Colonic mucosa (tissue), 4 donors: ENCODE data around the gene BLMH. TPM values are rescaled to one million over a fixed set of nuclear protein-coding genes. Genes with fewer than 3 reads are reported as not detected.

Source experiments
- DNase-seq: peaks from one replicate; pipeline ENCODE4 v3.0.0-alpha.2; 2020
- H3K27ac ChIP-seq: fragments of 200-600 bp; one replicate; pipeline ENCODE4 v1.8.0; 2021
- H3K27me3 ChIP-seq: fragments of 200-600 bp; one replicate; pipeline ENCODE4 v1.8.0; 2021
- H3K36me3 ChIP-seq: fragments of 200-600 bp; one replicate; pipeline ENCODE4 v1.8.0; 2021
- H3K4me1 ChIP-seq: fragments of 200-600 bp; one replicate; pipeline ENCODE4 v1.8.0; 2021; ENCODE audit warnings: mild to moderate bottlenecking
- H3K4me3 ChIP-seq: fragments of 200-600 bp; one replicate; pipeline ENCODE4 v1.8.0; 2021
- H3K9ac ChIP-seq, 2 donors: one replicate each; pipeline ENCODE4 v1.7.0; 2013; ENCODE audit warnings: control low read depth in 2 of 2, low read depth in 2 of 2, low read length in 2 of 2
- H3K9me3 ChIP-seq: fragments of 200-600 bp; one replicate; pipeline ENCODE4 v1.8.0; 2021
- CTCF ChIP-seq: fragments of 200-600 bp; IDR thresholded peaks from one replicate; pipeline ENCODE4 v1.8.0; 2022; ENCODE audit warnings: antibody characterized with exemption, mild to moderate bottlenecking
- intact Hi-C: fragments of 100-400 bp; cut with DNase I; formaldehyde crosslinking; loops from one replicate; pipeline ENCODE4 v1.14.1; 2022
- total RNA-seq, 2 donors: library from RNA; stranded (reverse); fragmentation: NEBNext Ultra II Directional in 1 of 2; extraction: Animal tissue kit (Norgen Biotek cat#: 25700) in 1 of 2; gene quantifications; one replicate each; pipeline ENCODE4 v1.2.1, GENCODE V29; 2021
- donor health status: healthy.
- donor health status: DM: no; HTN: no; CAD: no.
- donor health status: DM: no; HTN: no; CAD: no.

The BLMH gene
- total RNA-seq, 2 donors from 2014 or later: 21.8 to 33.7 TPM

- H3K9me3 ChIP-seq: no peaks in the 10 kb centered on the region
- H3K36me3 ChIP-seq: no peaks in the 10 kb centered on the region
- no peak within 1 kb of the TSS for H3K27ac ChIP-seq
- H3K9ac ChIP-seq: peak within 1 kb of the TSS in 1 of 2 donors; percentile 34
- no peak for DNase-seq
- no peak for TF ChIP-seq CTCF
- peaks cover 32% of the 10 kb centered on the region for H3K27me3 ChIP-seq
- peaks cover 11% of the 10 kb centered on the region for H3K4me1 ChIP-seq
- H3K4me3 ChIP-seq: peak within 1 kb of the TSS; percentile 26
- intact Hi-C loops: loop anchor here (10.0 kb wide), 1 partner anchor 111 kb away; no protein-coding TSS in a partner anchor
These were observed 56.1 kb downstream of the BLMH start, which contains the start of gene SLC6A4 for GRCh38 chr17:30235386-30236296. Gene SLC6A4 (minus strand): TSS chr17:30235697. CDS start chr17:30221958, 13,739 bp downstream.

GRCh38 chr17:30234964-30235363 is 56.8 kb downstream of the BLMH start:
- Histone ChIP-seq H3K27ac (no peak overlapping the region), H3K9ac (peak overlapping the region in 1 of 2 donors; percentile 34), H3K9me3 (no peaks in the 10 kb centered on the region), H3K4me1 (peaks cover 11% of the 10 kb centered on the region), H3K36me3 (no peaks in the 10 kb centered on the region), H3K4me3 (peak overlapping the region; percentile 26), H3K27me3 (peaks cover 32% of the 10 kb centered on the region)
- no peak for TF ChIP-seq CTCF
- intact Hi-C loops: loop anchor here (10.0 kb wide), 1 partner anchor 110 kb away; no protein-coding TSS in a partner anchor
- no peak for DNase-seq

- H3K4me3 ChIP-seq: no peak overlapping the region
These were observed 57.4 kb downstream of the BLMH start for GRCh38 chr17:30234296-30234695.

GRCh38 chr17:30232824-30233427 is 58.8 kb downstream of the BLMH start:
- Histone ChIP-seq H3K27me3 (peaks cover 24% of the 10 kb centered on the region), H3K4me3 (no peak overlapping the region), H3K27ac (no peak overlapping the region), H3K9ac (no peak overlapping the region), H3K4me1 (peaks cover 11% of the 10 kb centered on the region), H3K9me3 (no peaks in the 10 kb centered on the region), H3K36me3 (no peaks in the 10 kb centered on the region)
- intact Hi-C loops: loop anchor here (10.0 kb wide), 1 partner anchor 108 kb away; no protein-coding TSS in a partner anchor
- TF ChIP-seq CTCF: no peak
- DNase-seq: no peak

More at GRCh38 chr17:30234296-30234695, 57.4 kb downstream of the BLMH start:
- no peaks in the 10 kb centered on the region for H3K9me3 ChIP-seq
- intact Hi-C loops: loop anchor here (10.0 kb wide), 1 partner anchor 109 kb away; no protein-coding TSS in a partner anchor
- H3K27me3 ChIP-seq: peaks cover 32% of the 10 kb centered on the region
- DNase-seq: no peak
- no peaks in the 10 kb centered on the region for H3K36me3 ChIP-seq
- no peak for TF ChIP-seq CTCF
- H3K9ac ChIP-seq: no peak overlapping the region
- no peak overlapping the region for H3K27ac ChIP-seq
- peaks cover 11% of the 10 kb centered on the region for H3K4me1 ChIP-seq

GRCh38 chr17:30232015-30232823 is 59.5 kb downstream of the BLMH start:
- TF ChIP-seq CTCF: no peak
- DNase-seq: no peak
- Histone ChIP-seq H3K4me1 (peaks cover 11% of the 10 kb centered on the region), H3K9ac (no peak overlapping the region), H3K27ac (no peak overlapping the region), H3K36me3 (no peaks in the 10 kb centered on the region), H3K9me3 (no peaks in the 10 kb centered on the region), H3K4me3 (no peak overlapping the region), H3K27me3 (peaks cover 17% of the 10 kb centered on the region)
- intact Hi-C loops: loop anchor here (10.0 kb wide), 1 partner anchor 107 kb away; no protein-coding TSS in a partner anchor
